Heart left ventricle (tissue), 13 donors: ENCODE data around the gene TPTE2.

ENCODE experiments used
- CTCF ChIP-seq, 12 donors: fragments of 200-600 bp; sonication (generic) in 4 of 12; IDR thresholded peaks; one replicate each; pipeline versions ENCODE4 v1.5.0 to v1.8.0; 2018 to 2022; ENCODE audit warnings: antibody characterized with exemption in 12 of 12, mild to moderate bottlenecking in 5 of 12
- POLR2A ChIP-seq, 2 donors: fragments of 450-650 bp; IDR thresholded peaks; one replicate each; pipeline ENCODE4 v1.6.1; 2017; ENCODE audit warnings: antibody characterized with exemption in 2 of 2, mild to moderate bottlenecking in 2 of 2, moderate library complexity in 2 of 2
- donor health status: ischemic (EF 13 %, LVEDD 7.1; RV severe dilation, severe dysfunction).
- donor health status: DM: no; HTN: yes; CAD: no.
- donor health status: DM: no; HTN: no; CAD: no.
- donor health status: ischemic (EF 25% LVEDD 6.9; RV normal size, moderate dysfunction).
- donor health status: ischemic (EF 25% LVEDD 5.7; RV mildly dilated, moderate dysfunction).
- donor health status: ischemic (EF 35%, LVEDD 5.7; RV mildly dilated, moderate dysfunction).
- donor health status: nonischemic (EF 11% LVEDD 7.7; RV severe dilation, severe dysfunction).
- donor health status: DM: yes; HTN: yes; CAD: no.
- donor health status: PGD.
- donor health status: ischemic (EF 29% LVEDD 5.4; RV normal size, mild dysfunction).
- donor health status: nonischemic (EF 23%, LVEDD 6.1; RV moderate dilation, normal function).

- TF ChIP-seq CTCF (IDR thresholded peaks at IDR 0.05) (no peak), POLR2A (IDR thresholded peaks at IDR 0.05) (no peak)
These were observed 36.2 kb upstream of the TPTE2 start for GRCh38 chr13:19597523-19597922.
